ENCODE measurements around the gene FBLIM1. TPM values are rescaled to one million over a fixed set of nuclear protein-coding genes. Genes with fewer than 3 reads are reported as not detected.

Gene FBLIM1
- total RNA-seq, 2 experiments from 2014 or later = not detected

DNA sequence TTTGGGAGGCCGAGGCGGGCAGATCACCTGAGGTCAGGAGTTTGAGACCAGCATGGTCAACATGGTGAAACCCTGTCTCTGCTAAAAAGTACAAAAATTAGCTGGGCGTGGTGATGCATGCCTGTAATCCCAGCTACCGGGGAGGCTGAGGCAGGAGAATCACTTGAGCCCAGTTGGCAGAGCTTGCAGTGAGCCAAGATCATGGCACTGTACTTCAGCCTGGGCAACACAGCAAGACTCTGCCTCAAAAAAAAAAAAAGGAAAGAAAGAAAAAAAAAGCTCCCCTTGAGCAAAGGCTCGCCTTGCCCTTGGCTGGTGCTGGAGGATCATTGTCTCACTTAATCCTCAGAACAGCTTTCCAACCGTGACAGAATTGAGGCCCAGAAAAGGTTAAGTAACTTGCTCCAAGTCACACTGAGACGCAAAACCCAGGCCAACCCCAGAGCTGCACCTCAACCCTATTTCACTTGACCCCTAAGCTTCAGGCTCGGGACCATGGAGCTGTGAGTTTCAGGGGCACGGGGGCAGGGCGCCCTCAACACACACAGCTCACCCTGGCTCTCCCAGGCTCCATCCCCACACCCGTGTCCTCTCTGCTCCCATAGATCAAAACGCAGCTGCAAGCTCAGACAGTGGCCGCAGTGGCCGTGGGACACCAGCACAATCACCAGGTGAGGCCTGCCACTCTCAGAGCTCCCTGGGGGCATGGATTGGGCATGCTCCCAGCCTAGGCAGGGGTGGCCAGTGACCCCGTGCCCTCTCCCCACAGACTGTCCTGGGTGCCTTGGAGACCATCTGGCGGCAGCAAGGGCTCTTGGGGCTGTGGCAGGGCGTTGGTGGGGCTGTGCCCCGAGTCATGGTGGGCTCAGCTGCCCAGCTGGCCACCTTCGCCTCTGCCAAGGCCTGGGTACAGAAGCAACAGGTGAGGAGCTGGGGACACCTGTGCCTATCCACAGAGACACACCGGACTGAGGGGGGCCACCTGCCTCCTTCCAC lies 21.0 kb upstream of the FBLIM1 start:
- Histone ChIP-seq H3K79me2 (ENCODE audit: insufficient read depth, low read depth, low read length) (no peaks in the 10 kb centered on the region), H3K4me2 (ENCODE audit: low read length) (no peak overlapping the region), H3K9me2 (ENCODE audit: insufficient read depth, low read length) (no peaks in the 10 kb centered on the region), H3K9me3 (ENCODE audit: low read length) (no peaks in the 10 kb centered on the region), H3K27ac (ENCODE audit: low read depth, low read length, poor library complexity, severe bottlenecking) (no peak overlapping the region), H2AFZ (ENCODE audit: low read length) (no peak overlapping the region), H4K20me1 (ENCODE audit: insufficient read depth, low read length) (no peaks in the 10 kb centered on the region), H3K4me1 (ENCODE audit: insufficient read depth, low read length, poor library complexity, severe bottlenecking) (no peaks in the 10 kb centered on the region), H3K4me3 (ENCODE audit: low read depth, low read length, poor library complexity, severe bottlenecking) (no peak overlapping the region), H3K36me3 (ENCODE audit: insufficient read depth, low read length) (no peaks in the 10 kb centered on the region)
- ChIA-PET CTCF (ENCODE audit: unreplicated experiment) (no interaction called here), POLR2A (interaction anchor here (0.8 to 1.0 kb wide), 2 partner anchors 90 to 325 kb away, joined by 3 to 4 read pairs; no protein-coding TSS in a partner anchor)
- BruUV-seq (replicated peaks) = no TSS peak
- intact Hi-C loops (cut with micrococcal nuclease; ENCODE audit: unreplicated experiment) = no loop called here
- DNase-seq (ENCODE audit: low spot score) = no peak
- TF ChIP-seq CTCF (conservative IDR thresholded peaks at IDR 0.05; ENCODE audit: low read length) (no peak), EZH2phosphoT487 (IDR thresholded peaks at IDR 0.05; ENCODE audit: borderline replicate concordance, low read depth, low read length) (no peak)

DNA sequence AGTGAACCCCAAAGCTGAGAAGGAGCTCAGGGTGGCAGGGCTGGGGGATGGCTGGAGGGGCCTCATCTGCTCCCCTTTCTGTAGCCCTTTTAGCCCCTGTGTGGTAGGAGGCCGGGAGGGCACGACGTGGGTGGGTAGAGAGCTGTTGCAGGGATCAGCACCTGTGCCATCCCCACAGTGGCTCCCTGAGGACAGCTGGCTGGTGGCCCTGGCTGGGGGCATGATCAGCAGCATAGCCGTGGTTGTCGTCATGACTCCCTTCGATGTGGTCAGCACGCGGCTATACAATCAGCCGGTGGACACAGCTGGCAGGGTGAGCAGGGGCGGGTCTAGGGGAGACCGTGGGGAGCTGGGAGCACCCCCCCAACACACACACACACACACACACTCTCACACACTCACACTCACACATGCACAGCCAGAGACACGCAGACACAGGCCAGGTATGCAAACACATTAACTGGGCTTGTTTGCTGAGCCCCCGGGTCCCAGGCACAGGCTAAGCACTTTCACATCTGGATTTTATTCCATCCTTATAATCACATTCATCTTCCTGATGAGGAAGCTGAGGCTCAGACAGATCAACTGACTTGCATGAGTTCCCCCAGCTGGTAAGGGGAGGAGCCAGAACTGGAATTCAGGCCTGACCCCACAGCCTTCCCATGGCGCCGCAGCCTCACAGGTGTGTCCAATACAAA lies 20.0 kb upstream of the FBLIM1 start:
- no peaks in the 10 kb centered on the region for H3K4me1 ChIP-seq (ENCODE audit: insufficient read depth, low read length, poor library complexity, severe bottlenecking)
- H2AFZ ChIP-seq (ENCODE audit: low read length) = no peak overlapping the region
- no peak overlapping the region for H3K4me3 ChIP-seq (ENCODE audit: low read depth, low read length, poor library complexity, severe bottlenecking)
- no TSS peak for BruUV-seq (replicated peaks)
- no peaks in the 10 kb centered on the region for H4K20me1 ChIP-seq (ENCODE audit: insufficient read depth, low read length)
- no peak for DNase-seq (ENCODE audit: low spot score)
- H3K27ac ChIP-seq (ENCODE audit: low read depth, low read length, poor library complexity, severe bottlenecking) = no peak overlapping the region
- no peak overlapping the region for H3K4me2 ChIP-seq (ENCODE audit: low read length)
- no peaks in the 10 kb centered on the region for H3K9me2 ChIP-seq (ENCODE audit: insufficient read depth, low read length)
- no peaks in the 10 kb centered on the region for H3K79me2 ChIP-seq (ENCODE audit: insufficient read depth, low read depth, low read length)
- no peaks in the 10 kb centered on the region for H3K36me3 ChIP-seq (ENCODE audit: insufficient read depth, low read length)
- intact Hi-C loops (cut with micrococcal nuclease; ENCODE audit: unreplicated experiment) = no loop called here
- ChIA-PET POLR2A (interaction anchor here (0.6 to 1.0 kb wide), 3 partner anchors 91 to 187 kb away, joined by 3 to 4 read pairs (median 3); no protein-coding TSS in a partner anchor), CTCF (ENCODE audit: unreplicated experiment) (no interaction called here)
- no peak for TF ChIP-seq EZH2phosphoT487 (IDR thresholded peaks at IDR 0.05; ENCODE audit: borderline replicate concordance, low read depth, low read length)
- H3K9me3 ChIP-seq (ENCODE audit: low read length) = no peaks in the 10 kb centered on the region

DNA sequence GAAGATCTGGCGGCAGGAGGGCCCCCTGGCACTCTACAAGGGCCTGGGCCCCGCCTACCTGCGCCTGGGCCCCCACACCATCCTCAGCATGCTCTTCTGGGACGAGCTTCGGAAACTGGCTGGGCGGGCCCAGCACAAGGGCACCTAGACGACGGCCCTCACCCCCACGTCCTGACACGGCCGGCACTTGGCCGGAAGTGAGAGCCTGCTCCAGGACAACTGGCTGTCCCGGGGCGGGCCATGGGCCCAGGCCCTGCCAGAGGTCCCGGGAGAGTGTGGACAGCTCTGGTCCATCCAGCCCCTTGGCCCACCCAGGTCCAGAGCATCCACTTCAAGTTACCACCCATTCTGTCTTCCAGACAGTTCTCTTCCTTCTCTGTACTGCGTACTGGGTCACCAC lies 19.3 kb upstream of the FBLIM1 start:
- no peaks in the 10 kb centered on the region for H4K20me1 ChIP-seq (ENCODE audit: insufficient read depth, low read length)
- no peaks in the 10 kb centered on the region for H3K36me3 ChIP-seq (ENCODE audit: insufficient read depth, low read length)
- H3K9me3 ChIP-seq (ENCODE audit: low read length) = no peaks in the 10 kb centered on the region
- H3K27ac ChIP-seq (ENCODE audit: low read depth, low read length, poor library complexity, severe bottlenecking) = no peak overlapping the region
- TF ChIP-seq CTCF (conservative IDR thresholded peaks at IDR 0.05; ENCODE audit: low read length) (no peak), EZH2phosphoT487 (IDR thresholded peaks at IDR 0.05; ENCODE audit: borderline replicate concordance, low read depth, low read length) (no peak)
- POLR2A ChIA-PET = interaction anchor here (0.6 kb wide), 1 partner anchor 186 kb away, joined by 3 read pairs; no protein-coding TSS in a partner anchor
- intact Hi-C loops (cut with micrococcal nuclease; ENCODE audit: unreplicated experiment) = no loop called here
- H3K9me2 ChIP-seq (ENCODE audit: insufficient read depth, low read length) = no peaks in the 10 kb centered on the region
- BruUV-seq (replicated peaks) = no TSS peak
- H2AFZ ChIP-seq (ENCODE audit: low read length) = no peak overlapping the region
- no peak overlapping the region for H3K4me3 ChIP-seq (ENCODE audit: low read depth, low read length, poor library complexity, severe bottlenecking)
- H3K4me2 ChIP-seq (ENCODE audit: low read length) = no peak overlapping the region
- CTCF ChIA-PET (ENCODE audit: unreplicated experiment) = interaction anchor here (0.5 kb wide), 1 partner anchor 571 kb away, joined by 3 read pairs; no protein-coding TSS in a partner anchor
- no peak for DNase-seq (ENCODE audit: low spot score)
- no peaks in the 10 kb centered on the region for H3K4me1 ChIP-seq (ENCODE audit: insufficient read depth, low read length, poor library complexity, severe bottlenecking)
- no peaks in the 10 kb centered on the region for H3K79me2 ChIP-seq (ENCODE audit: insufficient read depth, low read depth, low read length)

Data from OCI-LY7 (cell line).